Activated naive CD4-positive, alpha-beta T cell treated with anti-CD3 and anti-CD28 coated beads for 36 hours (primary cell): ENCODE measurements around the gene MED9. TPM values are rescaled to one million over a fixed set of nuclear protein-coding genes. Genes with fewer than 3 reads are reported as not detected.

Source experiments
- CTCF ChIA-PET: fragments of 350-600 bp; sonication (Branson Sonifier 250); formaldehyde crosslinking; loops from one replicate; lab custom pipeline; 2021; ENCODE audit warnings: antibody characterized with exemption; lab: Charles Lee
- DNase-seq: peaks from one replicate; pipeline ENCODE4 v3.0.0-alpha.2; 2020
- H3K27ac Mint-ChIP-seq: one replicate; pipeline ENCODE4 v1.8.0; 2021; ENCODE audit warnings: mild to moderate bottlenecking, mixed read lengths
- H3K27me3 Mint-ChIP-seq: one replicate; pipeline ENCODE4 v1.8.0; 2021; ENCODE audit warnings: low read depth, mixed read lengths
- H3K36me3 Mint-ChIP-seq: one replicate; pipeline ENCODE4 v1.8.0; 2021; ENCODE audit warnings: low read depth, mixed read lengths
- H3K4me1 Mint-ChIP-seq: one replicate; pipeline ENCODE4 v1.8.0; 2021; ENCODE audit warnings: low read depth, mixed read lengths
- H3K4me3 Mint-ChIP-seq: one replicate; pipeline ENCODE4 v1.8.0; 2021; ENCODE audit warnings: mild to moderate bottlenecking, moderate library complexity, mixed read lengths
- H3K9me3 Mint-ChIP-seq: one replicate; pipeline ENCODE4 v1.8.0; 2021; ENCODE audit warnings: mixed read lengths
- intact Hi-C: fragments of 100-400 bp; cut with micrococcal nuclease; formaldehyde crosslinking; loops from one replicate; pipeline ENCODE4 v1.15.1; 2023
- total RNA-seq, 2 experiments: library from RNA; stranded (reverse); gene quantifications; one replicate each; pipeline ENCODE4 v1.2.3, GENCODE V29; 2021

Gene MED9
- total RNA-seq, 2 experiments from 2014 or later: 13.2 to 14.4 TPM

DNA sequence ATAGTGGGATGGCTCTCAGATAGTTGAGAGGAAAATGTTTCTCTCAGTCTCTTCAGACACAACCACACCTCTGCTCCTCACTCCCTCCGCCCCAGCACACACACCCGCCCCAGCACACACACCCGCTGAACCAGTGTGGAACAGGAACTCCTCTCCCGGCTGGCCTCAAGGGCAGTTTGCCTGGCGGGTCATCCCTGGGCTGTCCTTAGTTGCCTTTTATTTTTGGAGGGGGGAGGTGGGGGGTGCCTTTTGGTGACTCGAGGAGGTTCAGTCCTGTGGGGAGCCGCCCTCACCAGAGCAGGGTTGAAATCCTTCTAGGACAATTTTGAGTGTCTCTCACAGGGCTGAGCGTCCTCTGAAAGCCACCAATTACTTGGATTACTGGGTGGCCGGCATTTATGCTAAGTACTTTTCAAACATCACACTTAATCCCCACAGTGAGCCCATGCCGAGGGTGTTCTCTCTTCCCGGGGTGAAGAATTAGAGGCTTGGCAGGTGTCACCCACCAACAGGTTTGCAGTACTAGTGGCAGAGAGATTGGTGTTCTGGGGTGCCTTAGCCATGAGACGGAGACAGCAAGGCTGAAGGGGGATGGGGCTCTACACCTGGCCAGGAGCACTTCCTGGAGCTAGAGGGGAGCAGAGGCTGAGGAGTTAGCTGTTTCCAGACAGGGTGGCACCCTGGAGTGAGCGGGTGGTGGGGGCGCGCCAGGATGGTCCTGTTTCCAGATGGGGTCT, 16.6 kb downstream of the MED9 start:
- no peak for DNase-seq
- Mint-ChIP-seq H3K27me3 (peaks cover 12% of the 10 kb centered on the region), H3K4me3 (no peak overlapping the region), H3K4me1 (peaks cover 12% of the 10 kb centered on the region), H3K36me3 (peaks cover 8% of the 10 kb centered on the region), H3K9me3 (no peaks in the 10 kb centered on the region), H3K27ac (no peak overlapping the region)
- intact Hi-C loops: no loop called here
- CTCF ChIA-PET: no interaction called here

DNA sequence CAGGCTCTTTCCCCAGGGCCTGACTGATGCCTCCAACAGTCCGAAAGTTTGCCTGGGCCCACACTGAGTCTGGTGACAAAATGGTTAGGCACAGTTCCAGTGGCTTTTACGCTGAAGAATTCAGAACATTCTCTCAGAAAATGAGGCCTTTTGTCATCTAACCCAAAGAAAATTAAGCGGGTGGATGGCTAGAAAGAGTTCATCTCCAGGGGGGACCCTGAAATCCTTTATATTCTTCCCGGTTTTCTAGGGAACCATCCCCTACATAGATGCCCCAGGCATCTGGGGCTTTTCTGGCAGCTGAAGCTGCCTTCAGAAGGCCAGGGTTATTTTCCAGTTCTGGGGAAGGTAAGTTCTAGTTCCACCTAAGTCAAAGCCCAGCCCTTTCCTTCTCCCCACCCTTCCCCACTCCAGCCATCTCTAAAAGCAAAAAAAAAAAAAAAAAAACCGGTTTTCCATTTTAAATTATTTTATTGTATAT, 17.2 kb downstream of the MED9 start:
- CTCF ChIA-PET: no interaction called here
- intact Hi-C loops: no loop called here
- Mint-ChIP-seq H3K27ac (no peak overlapping the region), H3K4me1 (peaks cover 12% of the 10 kb centered on the region), H3K9me3 (no peaks in the 10 kb centered on the region), H3K27me3 (peaks cover 12% of the 10 kb centered on the region), H3K36me3 (peaks cover 8% of the 10 kb centered on the region), H3K4me3 (no peak overlapping the region)
- no peak for DNase-seq

DNA sequence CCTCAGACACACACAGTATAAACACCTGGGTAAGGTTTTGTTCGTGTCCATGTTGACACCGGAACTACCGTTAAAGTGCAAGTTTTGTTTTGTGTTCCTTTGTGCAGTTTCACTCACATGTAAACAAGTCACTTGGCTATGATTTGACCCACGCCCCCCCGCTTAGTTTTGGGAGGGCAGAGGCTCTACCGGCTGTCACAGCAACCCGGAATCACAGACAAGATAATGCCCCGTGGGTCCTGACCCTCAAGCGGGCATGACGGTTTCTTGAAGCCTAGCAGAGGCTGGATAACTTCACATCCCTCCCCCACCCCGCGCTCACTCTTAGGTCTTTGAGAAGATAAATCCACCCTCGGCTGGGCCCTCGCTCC, 17.7 kb downstream of the MED9 start:
- Mint-ChIP-seq H3K9me3 (no peaks in the 10 kb centered on the region), H3K36me3 (peaks cover 8% of the 10 kb centered on the region), H3K4me3 (no peak overlapping the region), H3K27me3 (peaks cover 12% of the 10 kb centered on the region), H3K4me1 (peaks cover 12% of the 10 kb centered on the region), H3K27ac (no peak overlapping the region)
- DNase-seq: no peak
- intact Hi-C loops: no loop called here
- CTCF ChIA-PET: interaction anchor here (1.4 kb wide), 1 partner anchor 139 kb away, joined by 5 read pairs; no protein-coding TSS in a partner anchor

DNA sequence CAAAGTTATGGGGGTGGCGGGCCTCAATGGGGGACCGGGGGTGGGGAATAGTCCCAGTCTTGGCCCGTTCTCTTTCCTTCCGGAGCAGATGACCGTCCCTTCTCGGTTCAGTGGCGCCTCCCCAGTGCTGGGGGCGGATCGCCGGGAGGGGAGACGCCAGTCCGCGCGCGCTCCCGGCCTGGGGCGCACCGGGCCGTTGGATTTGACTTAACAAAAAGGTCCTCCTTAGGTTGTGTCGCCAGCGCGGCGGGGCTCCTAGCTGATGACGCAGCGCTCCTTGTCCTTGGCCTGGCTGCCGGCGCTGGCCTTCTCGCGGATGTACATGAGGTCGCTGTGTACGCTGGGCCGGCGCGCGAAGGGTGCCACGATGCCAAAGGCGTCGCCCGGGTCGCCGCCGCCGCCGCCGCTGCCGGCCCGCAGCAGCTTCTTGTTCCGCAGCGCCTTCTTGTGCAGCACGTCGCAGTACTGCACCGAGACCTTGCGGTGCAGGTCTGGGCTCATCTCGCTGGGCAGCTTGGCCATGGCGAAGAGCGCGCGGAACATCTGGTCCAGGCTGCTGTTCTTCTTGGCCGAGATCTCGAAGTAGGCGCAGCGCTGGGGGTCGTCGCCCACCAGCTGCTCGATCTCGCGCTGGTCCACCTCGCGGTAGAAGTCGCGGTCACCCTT, 18.2 kb downstream of the MED9 start:
- intact Hi-C loops: no loop called here
- peaks cover 8% of the 10 kb centered on the region for H3K36me3 Mint-ChIP-seq
- no peak overlapping the region for H3K27ac Mint-ChIP-seq
- peaks cover 12% of the 10 kb centered on the region for H3K27me3 Mint-ChIP-seq
- H3K4me3 Mint-ChIP-seq: peak overlapping the region; percentile 21
- DNase-seq: no peak
- peaks cover 12% of the 10 kb centered on the region for H3K4me1 Mint-ChIP-seq
- CTCF ChIA-PET: interaction anchor here (1.4 kb wide), 2 partner anchors 15 to 140 kb away, joined by 3 to 5 read pairs; no protein-coding TSS in a partner anchor
- H3K9me3 Mint-ChIP-seq: no peaks in the 10 kb centered on the region

DNA sequence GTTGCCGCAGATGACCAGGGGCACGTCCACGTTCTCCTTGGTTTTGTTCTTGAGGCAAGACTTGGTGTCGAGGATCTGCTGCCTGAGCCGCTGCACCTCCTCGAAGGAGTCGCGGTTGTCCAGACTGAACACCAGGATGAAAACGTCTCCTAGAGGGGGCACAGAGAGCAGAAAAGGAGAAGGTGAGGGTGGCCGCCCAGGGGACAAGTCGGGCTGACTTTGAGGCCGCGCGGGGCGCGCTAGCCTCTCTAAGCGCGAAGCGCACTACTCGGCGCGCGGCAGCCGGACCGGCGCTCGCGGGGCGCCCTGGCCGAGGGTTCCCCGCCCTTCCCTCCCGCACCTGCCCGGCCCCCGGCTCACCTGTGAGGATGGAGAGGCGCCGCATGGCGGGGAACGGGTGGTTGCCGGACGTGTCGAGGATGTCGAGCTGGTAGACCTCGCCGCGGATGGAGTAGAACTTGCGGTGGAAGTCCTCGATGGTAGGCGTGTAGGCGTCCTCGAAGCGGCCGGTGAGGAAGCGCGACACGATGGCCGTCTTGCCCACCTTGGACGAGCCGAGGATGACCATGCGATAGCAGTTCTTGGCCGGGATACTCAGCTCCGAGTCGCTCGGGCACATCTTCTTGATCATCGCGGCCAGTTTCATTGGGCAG, 18.9 kb downstream of the MED9 start:
- Mint-ChIP-seq H3K27me3 (peaks cover 12% of the 10 kb centered on the region), H3K4me1 (peaks cover 12% of the 10 kb centered on the region), H3K27ac (no peak overlapping the region), H3K9me3 (no peaks in the 10 kb centered on the region), H3K36me3 (peaks cover 8% of the 10 kb centered on the region), H3K4me3 (peak overlapping the region; percentile 64)
- CTCF ChIA-PET: interaction anchor here (0.7 to 5.6 kb wide), 12 partner anchors 9 to 423 kb away, joined by 3 to 59 read pairs (median 6); partner anchors contain the start of gene PEMT
- DNase-seq: peak; percentile 34
- intact Hi-C loops: loop anchor here (1.0 to 2.0 kb wide), 5 partner anchors 11 to 139 kb away; partner anchors contain the start of genes MED9 and PEMT

DNA sequence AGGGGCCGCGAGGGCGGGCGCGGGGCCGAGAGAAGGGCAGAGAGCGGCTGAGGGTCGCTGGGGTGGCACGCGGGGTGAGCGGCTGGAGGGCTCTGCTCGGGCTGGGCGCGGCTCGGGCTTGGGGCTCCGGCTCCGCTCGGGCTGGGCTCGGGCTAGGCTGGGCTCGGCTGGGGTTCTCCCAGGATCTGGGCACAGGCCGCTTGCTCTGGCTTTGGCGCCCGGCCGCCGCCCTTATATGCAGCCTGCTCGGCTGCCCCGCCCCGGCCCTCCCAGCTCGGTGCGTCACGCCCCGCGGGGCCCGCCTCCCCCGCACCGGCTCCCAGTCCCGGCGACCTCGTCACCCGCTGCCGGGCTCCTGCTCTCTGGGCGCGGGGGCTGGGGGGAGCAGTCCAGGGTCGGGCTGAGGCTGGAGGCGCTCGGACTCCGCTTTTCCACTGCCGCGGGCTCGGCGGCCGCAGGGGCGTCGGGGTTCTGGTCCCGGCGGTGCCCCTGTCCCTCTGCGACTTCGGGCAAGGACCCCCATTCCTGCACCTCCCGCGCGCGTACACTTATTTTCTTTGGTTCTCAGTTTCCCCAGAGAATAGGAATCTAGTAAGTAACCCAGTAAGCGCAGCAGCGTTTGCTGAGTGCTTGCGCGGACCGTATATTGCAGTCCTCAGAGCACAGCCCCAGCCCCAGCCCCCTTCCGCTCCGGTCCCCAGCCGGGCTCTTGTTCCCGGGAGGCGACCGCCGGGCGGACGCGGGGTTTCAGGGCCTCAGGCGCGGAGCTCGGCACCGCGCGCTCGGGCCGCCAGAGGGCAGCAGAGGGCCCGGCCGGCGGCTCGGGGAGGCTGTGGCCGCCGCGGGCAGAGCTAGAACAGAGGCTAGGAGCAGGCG, 19.6 kb downstream of the MED9 start, which contains the start of gene RASD1:
Gene RASD1, minus strand, starts transcription at position 207 of the 876 bp plus-strand sequence. CDS start 214 bp downstream, outside the sequence.
- Mint-ChIP-seq H3K4me3 (peak within 1 kb of the TSS; percentile 64), H3K4me1 (peaks cover 12% of the 10 kb centered on the region), H3K9me3 (no peaks in the 10 kb centered on the region), H3K27ac (no peak within 1 kb of the TSS), H3K27me3 (peaks cover 12% of the 10 kb centered on the region), H3K36me3 (peaks cover 6% of the 10 kb centered on the region)
- peak; percentile 81 for DNase-seq
- intact Hi-C loops: loop anchor here (1.0 to 2.0 kb wide), 6 partner anchors 12 to 146 kb away; partner anchors contain the start of genes MED9 and PEMT
- CTCF ChIA-PET: interaction anchor here (0.6 to 5.6 kb wide), 29 partner anchors 9 to 423 kb away, joined by 3 to 59 read pairs (median 4); partner anchors contain the start of gene PEMT

DNA sequence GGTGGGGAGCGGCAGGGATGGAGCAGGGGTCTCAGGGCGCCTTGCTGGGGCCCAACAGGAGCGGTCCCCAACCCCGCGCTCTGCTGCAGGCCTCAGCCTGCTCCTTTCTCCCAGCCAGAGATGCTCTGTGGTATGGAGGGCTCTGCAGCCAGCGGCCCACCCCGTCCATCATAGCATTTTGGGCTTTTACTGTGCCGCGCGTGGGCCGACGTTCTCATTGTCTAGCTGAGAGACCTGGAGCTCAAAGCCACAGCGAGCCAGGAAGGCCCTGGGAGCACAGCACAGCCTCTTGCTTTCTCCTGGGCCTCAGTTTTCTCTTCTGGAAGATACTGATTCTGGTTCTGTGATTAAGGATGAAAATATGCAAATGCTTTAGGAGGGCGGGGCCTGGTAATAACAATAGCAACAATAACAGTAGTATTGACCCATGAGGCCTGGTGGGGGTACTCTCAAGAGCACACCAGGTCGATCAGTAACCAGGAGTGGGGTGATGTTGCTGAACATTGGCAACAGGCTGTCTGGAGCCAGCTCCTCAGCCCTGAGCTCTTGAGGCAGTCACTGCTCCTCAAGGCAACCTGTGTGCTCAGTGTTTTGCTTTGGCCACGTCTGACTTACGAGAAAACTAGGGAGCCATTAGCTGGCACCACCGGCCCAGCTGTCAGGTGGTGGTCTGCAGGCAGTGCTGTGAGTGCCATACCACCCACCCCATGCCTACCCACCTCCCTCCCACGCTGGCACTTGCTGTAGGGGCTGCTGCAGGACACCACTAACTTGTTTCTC, 20.5 kb downstream of the MED9 start:
- Mint-ChIP-seq H3K4me3 (peak overlapping the region; percentile 21), H3K9me3 (no peaks in the 10 kb centered on the region), H3K27me3 (peaks cover 12% of the 10 kb centered on the region), H3K4me1 (peaks cover 12% of the 10 kb centered on the region), H3K36me3 (peaks cover 3% of the 10 kb centered on the region), H3K27ac (no peak overlapping the region)
- DNase-seq: no peak
- intact Hi-C loops: loop anchor here (1.0 to 2.0 kb wide), 4 partner anchors 20 to 145 kb away; partner anchors contain the start of genes MED9 and PEMT
- CTCF ChIA-PET: interaction anchor here (0.6 to 5.6 kb wide), 24 partner anchors 8 to 422 kb away, joined by 3 to 59 read pairs (median 4); partner anchors contain the start of gene PEMT

DNA sequence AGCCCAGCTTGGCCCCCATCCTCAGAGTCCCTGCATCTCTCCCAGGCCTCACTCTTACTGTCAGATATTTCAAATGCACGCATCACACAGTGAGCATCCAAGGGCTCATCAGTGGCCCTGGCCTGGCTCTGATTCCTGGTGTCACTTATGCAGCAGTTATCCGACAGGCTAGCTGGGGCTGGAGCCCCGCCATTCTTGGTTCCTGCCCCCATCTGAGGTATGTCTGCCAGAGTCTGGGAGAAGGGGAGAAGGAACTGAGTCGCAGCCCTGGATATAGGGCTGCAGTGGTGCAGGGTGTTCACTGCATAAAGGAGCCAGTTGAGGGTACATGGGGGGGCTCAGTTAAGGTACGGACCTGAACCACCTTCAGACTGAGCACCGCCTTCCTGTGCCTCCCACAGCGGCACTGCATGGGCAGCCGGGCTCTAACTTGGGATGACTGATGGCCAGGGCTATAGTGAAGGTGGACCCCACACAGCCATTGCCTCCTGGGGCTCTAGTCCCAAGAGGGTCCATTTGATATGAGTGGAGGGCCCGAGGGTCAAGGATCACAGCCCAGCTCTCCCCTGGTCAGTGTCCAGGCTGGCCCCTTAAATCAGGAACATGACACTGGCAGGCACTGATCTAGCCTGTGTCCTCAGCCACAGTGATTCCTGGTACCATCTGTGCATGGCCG, 21.2 kb downstream of the MED9 start:
- no peaks in the 10 kb centered on the region for H3K9me3 Mint-ChIP-seq
- peaks cover 12% of the 10 kb centered on the region for H3K4me1 Mint-ChIP-seq
- CTCF ChIA-PET: interaction anchor here (1.2 to 5.6 kb wide), 8 partner anchors 9 to 144 kb away, joined by 4 to 59 read pairs (median 8); no protein-coding TSS in a partner anchor
- peaks cover 12% of the 10 kb centered on the region for H3K27me3 Mint-ChIP-seq
- no peak overlapping the region for H3K27ac Mint-ChIP-seq
- no peaks in the 10 kb centered on the region for H3K36me3 Mint-ChIP-seq
- H3K4me3 Mint-ChIP-seq: no peak overlapping the region
- intact Hi-C loops: loop anchor here (1.0 to 2.0 kb wide), 4 partner anchors 21 to 144 kb away; partner anchors contain the start of genes MED9 and PEMT
- DNase-seq: no peak

DNA sequence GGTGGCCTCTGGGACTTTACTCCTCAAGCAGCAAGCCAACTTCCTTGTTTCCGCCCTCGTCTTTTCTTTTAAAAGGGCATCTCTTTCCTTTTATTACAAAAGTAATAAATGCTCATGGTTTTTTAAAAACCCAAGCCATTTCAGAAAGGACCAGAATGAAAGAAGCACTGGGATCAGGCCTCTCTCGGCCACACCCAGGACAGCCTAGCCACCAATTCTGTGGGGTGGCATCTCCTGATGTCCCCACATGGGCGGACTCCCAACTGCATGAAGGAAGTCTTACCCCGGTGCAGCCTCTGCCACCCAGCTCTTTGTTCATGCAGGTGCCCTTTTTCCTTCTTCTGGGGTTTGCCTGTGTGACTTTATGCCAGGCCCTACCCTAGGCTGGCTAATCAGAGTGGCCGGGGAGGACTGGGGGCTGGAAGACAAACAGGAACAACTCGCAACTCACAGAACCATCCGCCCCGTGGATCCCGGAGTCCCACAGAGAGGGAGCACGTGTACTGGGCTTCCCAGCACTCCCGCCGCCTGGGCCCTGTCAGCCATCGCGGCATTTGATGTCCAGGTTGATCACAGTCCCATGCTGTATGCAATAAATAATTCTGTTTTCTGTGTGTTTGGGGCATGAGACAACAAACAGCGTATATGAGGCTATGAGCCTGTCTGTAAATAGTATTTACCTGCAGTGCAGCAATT, 22.0 kb downstream of the MED9 start:
- no peak overlapping the region for H3K4me3 Mint-ChIP-seq
- peaks cover 12% of the 10 kb centered on the region for H3K27me3 Mint-ChIP-seq
- H3K4me1 Mint-ChIP-seq: peaks cover 12% of the 10 kb centered on the region
- no peak overlapping the region for H3K27ac Mint-ChIP-seq
- CTCF ChIA-PET: interaction anchor here (1.2 to 5.6 kb wide), 2 partner anchors 143 to 144 kb away, joined by 3 to 59 read pairs; no protein-coding TSS in a partner anchor
- H3K9me3 Mint-ChIP-seq: no peaks in the 10 kb centered on the region
- DNase-seq: no peak
- intact Hi-C loops: no loop called here
- H3K36me3 Mint-ChIP-seq: no peaks in the 10 kb centered on the region
